Measurements from ENCODE around the gene MAMDC2.
"Not testable (repeated sequence)": the region's sequence is repeated elsewhere in the genome, so short reads cannot be mapped to it uniquely, and the experiment has no call there.

The MAMDC2 gene

DNA sequence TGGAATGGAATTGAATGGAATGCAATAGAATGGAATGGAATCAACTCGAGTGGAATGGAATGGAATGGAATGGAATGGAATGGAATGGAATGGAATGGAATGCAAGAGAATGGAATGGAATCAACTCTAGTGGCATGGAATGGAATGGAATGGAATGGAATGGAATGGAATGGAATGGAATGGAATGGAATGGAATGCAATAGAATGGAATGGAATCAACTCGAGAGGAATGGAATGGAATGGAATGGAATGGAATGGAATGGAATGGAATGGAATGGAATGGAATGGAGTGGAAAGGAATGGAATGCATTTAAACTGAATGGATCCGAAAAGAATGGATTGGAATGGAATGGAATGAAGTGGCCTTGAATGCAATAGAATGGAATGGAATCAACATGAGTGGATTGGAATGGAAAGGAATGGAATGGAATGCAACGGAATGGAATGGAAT, 5.5 kb upstream of the MAMDC2 start:
- DNase-seq (ENCODE audit: low read depth in 1 of 2, low spot score in 1 of 2): not testable (repeated sequence)

DNA sequence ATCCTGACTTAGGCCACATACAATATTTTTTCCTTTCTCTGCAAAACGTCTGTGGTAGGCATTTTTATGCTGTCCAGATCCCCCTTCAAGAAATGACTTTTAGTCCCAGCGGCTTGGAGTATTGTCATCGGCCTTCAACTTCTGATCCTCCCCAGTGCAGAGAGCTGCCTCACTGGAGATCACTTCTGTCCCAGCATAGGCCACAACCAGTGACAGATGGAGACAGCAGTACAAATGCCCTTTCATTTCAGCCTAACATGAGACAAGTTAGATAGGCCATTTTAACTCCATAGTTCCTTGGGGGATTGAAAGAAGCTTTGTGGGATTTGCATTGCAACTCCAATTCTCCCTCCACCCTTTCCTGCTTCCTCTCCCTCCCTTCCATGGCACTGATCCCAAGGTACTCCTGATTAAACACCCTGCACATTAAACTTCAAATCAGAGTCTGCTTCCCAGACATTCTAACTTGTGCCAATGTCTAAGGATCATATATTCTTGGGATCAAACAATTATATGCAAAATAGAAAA, 3.2 kb upstream of the MAMDC2 start:
- no peak for DNase-seq (ENCODE audit: low read depth in 1 of 2, low spot score in 1 of 2)

DNA sequence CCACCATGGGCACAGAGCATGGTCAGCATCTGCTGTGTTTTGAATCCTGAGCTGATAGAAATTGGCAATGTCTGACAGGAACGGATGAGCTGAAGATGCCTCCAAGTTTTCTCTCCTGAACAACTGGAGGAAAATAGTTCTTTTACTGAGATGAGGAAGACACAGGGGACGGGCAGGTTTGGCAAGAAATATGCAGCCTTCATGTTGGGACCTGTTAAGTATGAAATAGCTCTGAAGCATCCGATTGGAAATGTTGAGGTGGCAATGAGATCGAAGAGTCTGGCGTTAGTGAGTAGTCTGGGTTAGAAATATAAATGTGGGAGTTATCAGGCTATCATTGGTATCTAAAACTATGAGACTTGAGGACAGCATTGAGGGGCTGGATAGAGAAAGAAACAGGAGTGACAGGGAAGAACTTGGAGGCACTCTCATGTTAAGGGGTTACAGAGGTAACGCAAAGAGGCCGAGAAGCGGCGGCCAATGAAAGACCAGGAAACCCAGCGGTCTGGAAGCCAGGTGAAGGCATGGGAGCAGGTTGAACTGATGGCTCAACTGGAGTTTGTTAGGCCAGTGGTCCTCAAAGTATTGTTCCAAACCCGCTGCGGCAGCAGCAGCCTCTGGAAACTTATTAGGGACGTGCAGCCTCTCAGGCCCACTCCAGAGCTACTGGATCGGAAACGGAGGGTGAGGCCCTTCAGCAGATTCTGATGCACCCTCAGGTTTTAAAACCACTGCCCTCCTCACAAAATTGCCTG, 1.0 kb upstream of the MAMDC2 start:
- no peak for DNase-seq (ENCODE audit: low read depth in 1 of 2, low spot score in 1 of 2)

DNA sequence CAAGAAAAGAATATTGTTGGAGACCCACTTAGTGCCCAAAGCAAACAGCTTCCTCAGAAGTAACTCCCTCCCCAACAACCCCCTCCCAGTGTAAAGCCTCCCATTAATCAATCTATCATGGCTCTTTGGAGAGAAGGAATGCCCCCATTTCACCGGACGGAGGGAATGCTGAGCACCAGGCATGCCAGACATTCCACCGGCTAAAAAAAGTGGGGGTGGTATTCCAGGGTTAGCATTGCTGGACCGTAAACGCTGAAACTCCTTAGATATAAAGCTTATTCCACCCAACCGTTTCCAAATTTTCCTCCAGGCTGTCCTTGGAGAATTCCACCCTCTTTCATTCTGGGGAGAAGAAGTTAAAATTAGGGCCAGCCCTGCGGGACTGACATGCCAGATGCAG, 363 bp upstream of the MAMDC2 start:
- DNase-seq (ENCODE audit: low read depth in 1 of 2, low spot score in 1 of 2): no peak

DNA sequence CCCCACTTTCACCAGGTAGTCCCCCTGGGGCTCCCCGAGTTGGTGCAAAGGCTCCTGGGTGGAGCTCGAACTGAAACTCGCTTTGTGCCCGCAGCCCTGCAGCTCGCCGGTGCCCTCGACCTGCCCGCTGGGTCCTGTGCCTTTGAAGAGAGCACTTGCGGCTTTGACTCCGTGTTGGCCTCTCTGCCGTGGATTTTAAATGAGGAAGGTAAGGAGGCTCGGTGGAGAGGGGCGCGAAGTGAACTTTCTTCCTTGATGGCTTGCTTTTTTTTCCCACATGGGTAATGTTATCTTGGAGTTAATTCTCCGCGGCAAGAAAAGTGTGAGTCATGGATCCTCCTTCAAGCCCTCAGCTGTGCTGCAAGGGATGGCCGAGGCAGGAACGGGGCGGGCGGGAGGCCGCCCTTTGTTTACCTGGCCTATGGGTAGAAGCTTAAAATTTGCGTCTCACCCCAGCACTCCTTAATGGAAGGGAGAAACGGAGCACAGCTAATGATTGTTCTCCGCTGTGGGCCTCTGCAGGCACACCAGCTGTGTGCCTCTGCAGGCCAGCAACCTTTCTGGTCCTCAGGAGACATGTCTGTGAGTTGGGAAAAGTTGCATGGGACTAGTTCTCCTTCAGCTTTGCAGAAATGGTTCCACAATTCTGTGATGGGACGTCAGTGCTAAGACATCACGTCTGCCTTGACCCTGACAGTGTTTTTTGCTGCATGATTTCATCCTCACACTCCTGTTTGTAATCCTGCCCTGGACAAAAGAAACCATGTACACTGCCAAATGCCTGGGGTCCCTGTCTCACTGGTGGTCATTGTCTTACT, 1.1 kb downstream of the MAMDC2 start:
- no peak for DNase-seq (ENCODE audit: low read depth in 1 of 2, low spot score in 1 of 2)

DNA sequence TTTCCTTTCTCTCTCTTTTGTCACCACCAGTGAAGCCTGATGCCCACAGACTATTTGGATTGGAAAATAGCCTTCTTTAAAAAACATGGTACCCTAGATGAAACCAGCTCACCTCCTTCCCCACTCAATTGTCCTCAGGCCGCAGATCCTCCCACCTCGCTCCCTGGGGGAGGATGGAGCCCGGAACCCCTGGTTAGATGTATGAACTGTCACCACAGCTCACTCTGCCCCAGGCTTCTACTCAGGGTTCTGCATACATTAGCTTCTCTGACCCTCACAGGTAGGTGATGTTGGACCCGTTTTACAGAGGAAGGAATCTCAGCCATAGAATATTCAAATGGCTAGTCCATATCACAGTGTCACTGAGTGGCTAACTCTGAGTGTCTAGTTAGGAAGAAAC, 1.8 kb downstream of the MAMDC2 start:
- DNase-seq (ENCODE audit: low read depth in 1 of 2, low spot score in 1 of 2): no peak

DNA sequence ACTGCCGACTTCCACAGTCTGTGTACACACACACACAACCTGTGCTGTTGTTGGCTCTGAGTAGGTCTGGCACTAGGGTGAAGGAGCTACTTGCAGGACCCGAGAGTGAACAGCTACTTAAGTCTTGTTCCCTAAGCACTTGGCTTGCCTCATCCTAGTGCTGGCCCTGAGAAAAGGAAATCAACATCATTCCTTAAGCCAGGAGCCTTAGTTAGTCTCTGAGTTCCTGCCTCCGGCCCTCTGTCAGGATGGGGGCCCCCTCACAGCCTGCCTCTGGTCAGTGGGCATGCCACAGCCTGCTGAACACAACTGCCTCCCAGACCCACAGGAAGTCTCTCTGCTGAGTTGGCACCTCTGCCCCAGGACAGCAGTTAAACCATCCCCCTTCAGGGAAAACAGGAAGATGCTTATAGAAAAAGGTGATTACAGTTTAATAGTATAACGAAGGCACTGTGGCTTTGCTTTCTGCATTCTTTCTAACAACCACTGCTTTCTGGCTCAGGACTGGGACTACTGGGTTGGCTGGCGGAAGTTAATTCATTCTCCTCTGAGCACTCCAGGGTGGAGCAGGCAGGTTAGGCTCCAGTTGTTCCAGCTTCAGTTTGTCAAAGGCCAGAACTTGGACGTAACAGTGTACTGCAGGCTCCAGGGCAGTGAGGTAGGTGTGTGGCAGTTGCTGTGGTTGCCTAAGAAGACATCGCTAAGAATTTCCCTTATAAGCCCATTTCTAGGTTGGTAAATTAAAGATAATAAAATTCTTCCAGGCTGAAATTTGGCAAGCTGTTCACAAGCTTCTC, 2.8 kb downstream of the MAMDC2 start:
- DNase-seq (ENCODE audit: low read depth in 1 of 2, low spot score in 1 of 2): no peak

DNA sequence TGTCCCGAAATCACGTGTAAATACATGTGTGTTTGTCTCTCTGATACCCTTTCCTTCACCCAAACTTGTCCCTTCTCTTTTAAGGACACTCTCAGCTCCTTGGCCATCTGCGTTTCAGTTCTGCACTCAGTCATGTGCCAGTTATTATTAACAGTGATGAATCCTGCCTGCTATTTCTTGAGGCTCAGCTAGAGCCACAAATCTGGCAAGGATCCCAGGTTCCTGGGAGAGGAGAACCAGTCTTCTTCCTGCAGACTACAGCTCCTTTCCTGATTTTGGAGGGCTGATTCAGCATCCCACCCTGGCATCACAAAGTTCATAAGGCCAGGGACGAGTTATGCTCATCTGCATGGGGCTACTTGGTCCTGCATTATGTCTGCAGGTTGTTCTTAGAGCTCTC, 5.6 kb downstream of the MAMDC2 start:
- DNase-seq (ENCODE audit: low read depth in 1 of 2, low spot score in 1 of 2): no peak

DNA sequence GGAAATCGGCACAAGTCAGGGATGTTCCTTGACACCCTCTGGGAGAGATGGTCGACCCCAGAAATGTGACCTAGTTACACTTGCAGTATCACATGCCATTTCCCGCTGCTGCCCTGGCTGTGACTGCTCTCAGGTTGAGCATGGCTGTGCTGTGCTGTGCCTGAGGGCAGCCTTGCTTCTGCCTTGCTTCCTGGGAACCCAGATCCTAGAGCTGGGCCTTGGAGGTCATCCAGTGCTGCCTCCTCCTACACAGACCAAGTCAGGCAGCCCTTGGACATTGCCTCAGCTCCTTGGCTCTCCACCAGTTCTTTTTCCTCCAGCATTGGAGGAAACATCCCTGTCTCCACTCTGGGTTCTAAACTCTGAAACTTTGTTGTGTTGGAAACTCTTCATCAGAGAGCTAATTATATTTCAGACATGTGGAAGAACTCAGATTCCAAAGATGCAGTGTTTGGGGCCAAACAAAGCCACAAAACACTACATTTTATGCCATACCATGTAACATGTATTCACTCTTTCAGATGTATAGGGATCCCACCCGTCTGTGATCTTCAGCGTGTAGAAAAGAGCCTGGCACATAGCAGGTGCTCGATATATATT, 6.1 kb downstream of the MAMDC2 start:
- no peak for DNase-seq (ENCODE audit: low read depth in 1 of 2, low spot score in 1 of 2)

DNA sequence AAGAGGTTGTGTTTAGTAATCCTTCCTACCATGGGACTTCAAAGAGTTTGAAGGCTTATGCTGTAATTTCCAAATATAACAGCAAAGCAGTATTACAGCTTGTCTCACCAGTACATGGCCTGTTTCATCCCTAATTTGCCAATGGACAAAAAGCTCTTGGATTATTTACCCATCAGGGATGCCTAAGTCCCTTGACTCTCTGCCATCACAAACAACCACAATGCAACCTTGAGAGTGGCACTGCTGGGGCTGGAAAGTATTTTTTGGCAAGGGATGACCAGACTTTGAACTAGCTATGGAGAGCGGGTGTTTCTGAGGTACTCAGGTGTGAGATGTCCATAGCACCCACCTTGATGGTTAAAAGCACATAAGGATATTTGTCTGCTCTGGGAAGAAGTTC, 9.1 kb downstream of the MAMDC2 start:
- no peak for DNase-seq (ENCODE audit: low read depth in 1 of 2, low spot score in 1 of 2)

DNA sequence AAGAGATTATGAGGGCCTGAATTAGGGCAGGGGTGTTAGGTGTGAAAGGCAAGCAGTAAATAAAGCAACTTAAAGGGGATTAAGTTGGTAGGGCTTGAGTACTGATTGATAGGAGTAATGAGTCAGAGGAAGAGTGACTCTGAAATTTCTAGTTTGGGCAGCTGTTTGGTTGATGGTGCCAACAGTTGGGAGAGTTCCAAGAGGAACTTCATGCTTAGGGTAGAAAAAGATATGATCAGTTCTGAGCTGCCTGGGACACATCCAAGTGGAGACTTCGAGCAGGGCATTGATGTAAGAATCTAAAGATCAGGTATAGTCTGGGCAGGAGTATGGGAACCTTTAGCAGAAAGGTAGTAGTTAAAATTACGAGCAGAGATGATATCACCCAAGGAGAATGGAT, 10.2 kb downstream of the MAMDC2 start:
- no peak for DNase-seq (ENCODE audit: low read depth in 1 of 2, low spot score in 1 of 2)

DNA sequence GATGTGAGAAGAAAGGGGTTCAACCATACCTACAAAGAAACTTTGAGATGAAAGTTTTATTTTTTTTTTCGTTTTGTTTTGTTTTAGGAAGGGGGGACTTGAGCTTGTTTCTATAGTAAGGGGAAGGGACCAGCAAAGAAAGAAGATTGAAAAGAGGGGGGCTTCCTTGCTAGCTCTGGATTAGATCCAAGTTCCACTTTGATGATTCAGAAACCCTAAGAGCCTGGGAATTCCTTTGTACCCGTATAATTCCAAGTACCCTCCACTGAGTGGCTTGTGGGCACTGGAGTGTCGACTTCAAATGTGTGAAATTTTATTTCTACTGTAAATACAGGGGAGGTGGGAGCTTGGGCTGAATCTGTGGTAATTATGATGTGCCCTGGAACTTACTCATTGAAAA, 10.9 kb downstream of the MAMDC2 start:
- no peak for DNase-seq (ENCODE audit: low read depth in 1 of 2, low spot score in 1 of 2)

DNA sequence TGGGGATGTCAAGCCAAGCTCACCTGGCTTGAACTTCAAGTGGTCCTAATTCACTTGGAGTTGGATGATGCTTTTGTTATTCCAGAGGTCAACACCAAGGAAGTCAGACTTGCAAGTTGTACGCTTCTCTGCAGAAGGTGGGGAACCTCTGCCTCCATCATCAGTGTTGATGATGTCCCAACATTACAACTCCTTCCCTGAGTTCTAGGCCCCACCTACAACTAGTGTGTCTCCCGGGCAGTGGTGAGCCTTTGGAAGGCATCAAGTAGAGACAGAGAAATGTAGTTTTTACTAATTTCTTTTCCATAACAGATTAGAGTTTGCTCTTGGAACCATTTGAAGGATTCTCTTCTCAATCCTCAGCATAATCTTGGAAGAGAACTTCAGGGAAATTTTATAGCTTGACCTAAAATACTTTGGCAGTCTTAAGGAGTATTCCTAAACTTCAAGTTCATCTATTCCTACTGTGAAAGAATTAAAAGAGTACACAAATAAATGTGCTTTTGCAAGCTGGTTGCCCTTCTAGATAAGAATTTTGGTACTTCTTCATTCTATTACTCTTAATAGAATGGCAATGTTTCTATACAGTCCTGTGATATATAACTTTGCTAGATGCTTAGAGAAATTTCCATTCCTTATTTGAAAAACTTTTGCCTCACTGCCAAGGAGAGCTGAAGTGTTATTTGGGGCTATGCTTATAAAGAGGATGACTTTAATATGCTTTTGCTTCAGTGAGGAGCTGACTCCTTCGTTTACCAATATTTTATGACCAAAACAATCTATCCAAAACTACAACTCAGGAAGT, 12.0 kb downstream of the MAMDC2 start:
- no peak for DNase-seq (ENCODE audit: low read depth in 1 of 2, low spot score in 1 of 2)

DNA sequence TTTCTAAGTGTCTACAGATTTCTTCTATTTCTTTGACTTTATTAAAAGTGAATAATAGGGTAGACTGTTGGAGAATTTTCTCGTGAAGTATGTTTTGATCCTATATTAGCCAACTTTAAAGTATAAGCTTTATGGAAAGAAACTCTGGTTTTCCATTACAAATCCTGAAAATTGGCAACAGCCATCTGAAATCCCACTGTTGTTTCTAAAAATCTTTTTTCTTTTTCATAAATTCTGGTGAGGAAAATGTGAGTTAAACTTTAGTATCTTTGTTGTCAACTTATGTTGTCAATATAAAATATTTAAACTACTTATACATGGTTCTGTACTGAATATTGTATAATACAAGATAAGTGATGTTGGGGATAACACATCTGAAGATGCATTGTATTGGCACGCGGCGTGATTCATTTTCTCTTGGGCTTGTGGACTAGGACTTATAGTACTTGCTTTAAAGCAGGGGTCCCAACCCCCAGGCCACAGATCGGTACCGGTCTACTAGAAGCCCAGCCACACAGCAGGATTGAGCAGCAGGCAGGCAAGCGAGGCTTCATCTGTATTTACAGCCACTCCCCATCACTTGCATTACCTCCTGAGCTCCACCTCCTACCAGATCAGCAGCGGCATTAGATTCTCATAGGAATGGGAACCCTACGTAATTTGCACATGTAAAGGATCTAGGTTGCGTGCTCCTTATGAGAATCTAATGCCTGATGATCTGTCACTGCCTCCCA, 12.7 kb downstream of the MAMDC2 start:
- no peak for DNase-seq (ENCODE audit: low read depth in 1 of 2, low spot score in 1 of 2)

DNA sequence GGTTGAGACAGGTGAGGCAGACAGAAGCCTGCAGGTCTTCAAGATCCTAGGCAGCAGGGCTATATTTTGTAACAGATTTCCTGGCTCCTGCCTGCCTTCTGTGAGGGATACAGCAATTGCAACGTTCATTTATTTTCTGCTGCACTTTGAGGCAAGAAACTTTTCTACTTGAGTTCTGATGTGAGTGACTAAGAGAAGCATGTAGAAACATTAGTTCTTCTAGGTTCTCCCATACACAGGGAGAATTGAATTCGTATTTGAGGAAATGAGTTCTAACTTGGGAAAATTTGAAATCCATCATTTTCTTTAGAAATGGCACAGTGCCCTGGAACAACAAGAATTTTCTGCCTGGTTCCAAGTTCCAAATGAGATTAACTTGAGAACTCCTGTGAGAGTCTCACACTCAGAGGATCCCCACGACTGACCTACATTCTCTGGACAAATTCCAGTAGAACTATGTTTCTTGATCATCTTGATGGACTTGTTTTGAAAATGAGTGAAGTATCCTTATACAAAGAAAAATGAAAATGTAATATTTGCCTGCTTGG, 15.0 kb downstream of the MAMDC2 start:
- DNase-seq (ENCODE audit: low read depth in 1 of 2, low spot score in 1 of 2): no peak

DNA sequence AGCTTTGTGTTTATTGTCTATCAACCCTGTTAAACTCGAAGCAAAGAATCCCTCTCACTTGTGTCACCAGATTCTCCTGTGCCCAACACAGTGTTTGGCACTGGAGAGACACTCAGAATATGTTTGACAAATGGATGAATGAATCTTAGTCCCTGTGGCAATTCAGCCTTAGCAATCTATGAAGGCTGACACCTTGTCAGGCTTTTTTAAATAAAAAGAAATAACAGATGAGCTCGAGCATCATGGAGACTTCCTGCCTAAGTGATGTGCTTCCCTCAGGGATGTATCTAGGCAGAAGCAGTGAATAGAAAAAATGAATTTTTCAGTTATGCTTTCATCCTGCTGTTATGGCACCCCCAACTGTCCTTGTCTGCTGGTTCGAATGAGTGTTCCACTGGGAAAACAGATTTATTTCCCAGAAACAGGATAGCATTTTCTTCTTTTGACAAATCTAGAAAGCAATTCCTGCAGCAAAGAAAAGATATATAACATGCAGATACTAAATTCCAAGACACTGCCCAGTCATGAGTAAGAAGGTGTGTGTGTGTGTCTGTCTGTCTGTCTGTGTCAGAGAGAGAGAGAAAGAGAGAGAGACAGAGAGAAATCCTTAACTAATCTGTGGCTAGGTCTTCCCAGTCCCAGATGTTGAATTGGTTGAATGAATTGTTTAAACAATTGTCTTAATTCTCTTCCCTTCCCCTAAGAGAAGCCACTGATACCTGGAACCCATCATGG, 16.7 kb downstream of the MAMDC2 start:
- DNase-seq (ENCODE audit: low read depth in 1 of 2, low spot score in 1 of 2): no peak

DNA sequence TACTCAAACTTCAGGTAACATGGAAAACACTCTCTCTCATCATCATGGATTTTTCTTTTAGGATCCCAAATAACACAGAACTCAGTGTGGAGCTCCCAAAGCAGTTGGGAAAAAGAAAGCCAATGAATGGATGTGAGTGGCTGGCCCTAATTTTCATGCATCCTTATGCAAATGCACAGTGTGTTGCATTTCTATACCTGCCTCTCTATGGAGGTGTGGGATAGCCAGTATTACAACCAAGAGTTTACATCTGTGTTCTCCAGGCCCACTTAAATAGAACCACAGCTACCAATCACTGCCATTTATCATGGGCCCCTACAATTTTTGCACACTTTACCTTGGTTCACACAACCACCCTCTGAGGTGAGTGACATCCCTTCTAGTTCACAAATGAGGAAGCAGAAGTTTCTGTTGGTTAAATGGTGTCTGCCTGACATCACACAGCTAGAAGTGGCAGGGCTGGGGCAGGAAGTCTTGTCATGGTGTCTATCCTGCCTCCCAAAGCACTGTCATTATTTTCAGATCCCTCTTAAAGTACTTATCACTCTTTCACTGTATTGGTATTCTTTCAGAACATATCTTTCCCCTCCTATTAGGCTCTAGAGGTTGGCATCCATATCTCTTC, 17.3 kb downstream of the MAMDC2 start:
- DNase-seq (ENCODE audit: low read depth in 1 of 2, low spot score in 1 of 2): no peak

DNA sequence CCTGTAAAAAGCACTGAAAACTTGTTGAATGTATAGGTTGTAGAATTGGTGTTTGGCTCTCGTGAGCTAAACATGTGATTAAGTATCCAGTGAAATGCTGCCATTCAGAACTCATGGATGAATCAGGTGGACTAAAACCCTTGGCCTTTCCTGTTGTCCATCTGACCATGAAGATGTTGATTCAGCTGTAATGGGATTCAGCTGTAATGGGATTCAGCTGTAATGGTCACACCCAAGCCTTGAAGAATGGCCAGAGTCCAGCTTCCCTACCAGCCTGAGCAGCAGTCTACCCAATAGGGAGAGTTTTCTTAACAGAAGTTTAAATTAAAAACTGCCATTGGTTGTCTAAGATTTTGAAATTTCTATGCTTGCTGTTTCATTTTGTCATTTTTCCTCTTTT, 18.1 kb downstream of the MAMDC2 start:
- DNase-seq (ENCODE audit: low read depth in 1 of 2, low spot score in 1 of 2): no peak

Measured in activated CD4-positive, alpha-beta T cell treated with anti-CD3 and anti-CD28 coated beads, Interleukin-2, amount 50 U/mL, for 24 hours (primary cell).